Stomach (tissue), 9 donors: ENCODE results near the gene ITPR2. TPM values are rescaled to one million over a fixed set of nuclear protein-coding genes. Genes with fewer than 3 reads are reported as not detected.
"Not testable (repeated sequence)": the region's sequence is repeated elsewhere in the genome, so short reads cannot be mapped to it uniquely, and the experiment has no call there.

Experiments used
- DNase-seq, 2 donors: peaks; one replicate each; pipeline versions ENCODE4 v3.0.0 to v3.0.0-alpha.2; 2013 to 2019
- H3K27ac ChIP-seq, 5 donors: fragments of 200-600 bp in 4 of 5; sonication (generic) in 4 of 5; one replicate each; pipeline ENCODE4 v1.5.1; 2013 to 2019; ENCODE audit warnings: mild to moderate bottlenecking in 1 of 5, moderate library complexity in 1 of 5
- H3K27me3 ChIP-seq, 3 donors: fragments of 200-600 bp; sonication (generic); one replicate each; pipeline ENCODE4 v1.5.1; 2017 to 2019; ENCODE audit warnings: mixed run types in 1 of 3
- H3K36me3 ChIP-seq, 4 donors: fragments of 200-600 bp; sonication (generic); 1 replicate in 3 of 4; 2 replicates in 1 of 4; pipeline ENCODE4 v1.5.1; 2016 to 2019
- H3K4me1 ChIP-seq, 4 donors: fragments of 200-600 bp; sonication (generic); one replicate each; pipeline ENCODE4 v1.5.1; 2016 to 2019
- H3K4me3 ChIP-seq, 4 donors: fragments of 200-600 bp; sonication (generic) in 3 of 4; one replicate each; pipeline ENCODE4 v1.5.1; 2016 to 2019; ENCODE audit warnings: mild to moderate bottlenecking in 1 of 4
- H3K9me3 ChIP-seq, 4 donors: fragments of 200-600 bp; sonication (generic); one replicate each; pipeline ENCODE4 v1.5.1; 2016 to 2019
- EP300 ChIP-seq: sonication (generic); formaldehyde crosslinking; IDR thresholded peaks from one replicate; pipeline ENCODE4 v1.6.1; 2017; ENCODE audit warnings: antibody characterized with exemption
- POLR2A ChIP-seq, 4 donors: fragments of 450-650 bp; IDR thresholded peaks; one replicate each; pipeline ENCODE4 v1.6.1; 2016; ENCODE audit warnings: antibody characterized with exemption in 4 of 4, control low read depth in 2 of 4, mild to moderate bottlenecking in 1 of 4, moderate library complexity in 1 of 4
- POLR2AphosphoS5 ChIP-seq, 3 donors: sonication (generic); formaldehyde crosslinking; IDR thresholded peaks; one replicate each; pipeline ENCODE4 v1.6.1; 2016; ENCODE audit warnings: antibody characterized with exemption in 3 of 3
- WGBS, 5 donors: extraction: QIAGEN DNeasy Blood & Tissue Kit in 3 of 5; methylation state at CpG; one replicate each; pipeline versions ENCODE4 v1.1.5 to v1.1.7; 2013 to 2018; 5-methylcytosine and 5-hydroxymethylcytosine counted together
- intact Hi-C: fragments of 100-400 bp; cut with DNase I; formaldehyde crosslinking; loops from one replicate; pipeline ENCODE4 v1.15.1; 2023; ENCODE audit warnings: low total_unique reads
- polyA plus RNA-seq, 3 donors: library from polyadenylated mRNA; stranded (reverse); fragments of 200-250 nt; gene quantifications; one replicate each; pipeline ENCODE4 v1.2.3, GENCODE V29; 2013
- total RNA-seq, 5 donors: library from RNA; depleted of rRNA; stranded (reverse); fragments of >200 nt; gene quantifications; one replicate each; pipeline versions ENCODE4 v1.1.0 to v1.2.3, GENCODE V29; 2014 to 2016
- TF ChIP-seq, protein P1 (sequence below), 7 experiments: fragments of 450-650 bp in 4 of 7; fragments of 200-600 bp in 3 of 7; sonication (generic) in 3 of 7; IDR thresholded peaks; one replicate each; pipeline ENCODE4 v1.5.1; 2016 to 2019; ENCODE audit warnings: antibody characterized with exemption in 7 of 7, control low read depth in 2 of 7, mild to moderate bottlenecking in 1 of 7
- donor health status: healthy with polysubstance abuse.
- donor health status: Bipolar disorder and iron deficiency.
- donor health status: healthy.

The ITPR2 gene
- total and polyA plus RNA-seq, 8 donors: 1.4 to 172 (median 23.4) TPM

DNA sequence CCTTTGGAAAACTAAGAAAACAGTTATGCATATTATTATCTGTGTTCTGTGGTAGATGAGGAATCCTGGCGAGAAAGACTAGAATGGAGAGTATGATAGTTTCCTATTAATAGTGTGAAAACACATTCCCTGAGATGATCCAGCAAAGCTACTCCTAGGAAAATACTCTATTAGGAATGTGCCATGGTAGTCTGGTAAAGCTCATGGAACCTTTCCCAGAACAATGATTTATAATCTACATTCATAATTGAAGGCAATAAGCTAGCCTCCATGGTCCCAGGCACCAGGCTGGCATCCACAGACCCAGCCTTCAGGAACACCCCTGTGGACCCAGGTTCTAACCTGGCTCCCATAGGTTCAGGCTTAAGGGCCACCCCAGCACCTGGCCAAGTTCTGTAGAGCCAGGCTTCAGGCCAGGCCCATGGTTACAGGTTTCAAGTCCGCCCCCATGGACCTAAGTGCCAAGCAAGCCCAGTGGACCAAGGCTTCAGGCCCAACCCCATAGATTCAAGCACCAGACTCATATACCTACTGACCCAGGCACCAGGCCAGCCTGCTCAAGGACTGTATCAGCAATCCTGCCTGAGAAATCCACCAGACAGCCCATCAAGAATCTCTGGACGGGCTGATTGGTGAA, 72.2 kb downstream of the ITPR2 start:
- TF ChIP-seq, protein P1, sequence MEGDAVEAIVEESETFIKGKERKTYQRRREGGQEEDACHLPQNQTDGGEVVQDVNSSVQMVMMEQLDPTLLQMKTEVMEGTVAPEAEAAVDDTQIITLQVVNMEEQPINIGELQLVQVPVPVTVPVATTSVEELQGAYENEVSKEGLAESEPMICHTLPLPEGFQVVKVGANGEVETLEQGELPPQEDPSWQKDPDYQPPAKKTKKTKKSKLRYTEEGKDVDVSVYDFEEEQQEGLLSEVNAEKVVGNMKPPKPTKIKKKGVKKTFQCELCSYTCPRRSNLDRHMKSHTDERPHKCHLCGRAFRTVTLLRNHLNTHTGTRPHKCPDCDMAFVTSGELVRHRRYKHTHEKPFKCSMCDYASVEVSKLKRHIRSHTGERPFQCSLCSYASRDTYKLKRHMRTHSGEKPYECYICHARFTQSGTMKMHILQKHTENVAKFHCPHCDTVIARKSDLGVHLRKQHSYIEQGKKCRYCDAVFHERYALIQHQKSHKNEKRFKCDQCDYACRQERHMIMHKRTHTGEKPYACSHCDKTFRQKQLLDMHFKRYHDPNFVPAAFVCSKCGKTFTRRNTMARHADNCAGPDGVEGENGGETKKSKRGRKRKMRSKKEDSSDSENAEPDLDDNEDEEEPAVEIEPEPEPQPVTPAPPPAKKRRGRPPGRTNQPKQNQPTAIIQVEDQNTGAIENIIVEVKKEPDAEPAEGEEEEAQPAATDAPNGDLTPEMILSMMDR (IDR thresholded peaks at IDR 0.05): no peak
- TF ChIP-seq POLR2A (IDR thresholded peaks at IDR 0.05) (no peak), POLR2AphosphoS5 (IDR thresholded peaks at IDR 0.05) (no peak), EP300 (no peak)
- H3K27me3 ChIP-seq: no peaks in the 10 kb centered on the region
- intact Hi-C loops: no loop called here
- H3K4me1 ChIP-seq: peaks cover 0 to 3% (median 0%) of the 10 kb centered on the region in 4 donors
- no peak overlapping the region for H3K4me3 ChIP-seq
- no peak for DNase-seq
- WGBS, 5 donors: 90 to 98% (median 95%) methylated on average over 2 to 3 of the region's 3 CpGs
- H3K36me3 ChIP-seq: no peaks in the 10 kb centered on the region
- H3K27ac ChIP-seq: no peak overlapping the region
- H3K9me3 ChIP-seq: peaks cover 0 to 24% (median 8%) of the 10 kb centered on the region in 4 donors

GRCh38 chr12:26755362-26755761, 77.6 kb downstream of the ITPR2 start:
- H3K27me3 ChIP-seq, H3K9me3 ChIP-seq, DNase-seq, H3K4me1 ChIP-seq, H3K4me3 ChIP-seq, intact Hi-C loops, H3K27ac ChIP-seq, H3K36me3 ChIP-seq: not testable (repeated sequence)
- WGBS, 5 donors: 94 to 97% (median 96%) methylated on average over 3 of the region's 3 CpGs

- TF ChIP-seq EP300 (no peak), POLR2AphosphoS5 (IDR thresholded peaks at IDR 0.05) (no peak), POLR2A (IDR thresholded peaks at IDR 0.05) (no peak)
- TF ChIP-seq, protein P1 (IDR thresholded peaks at IDR 0.05): no peak
- WGBS, 5 donors: 94 to 97% (median 95%) methylated on average over 3 of the region's 3 CpGs
- no peak overlapping the region for H3K27ac ChIP-seq
- H3K27me3 ChIP-seq: no peaks in the 10 kb centered on the region
- no peak overlapping the region for H3K4me3 ChIP-seq
- DNase-seq: no peak
- H3K9me3 ChIP-seq: peaks cover 0 to 8% (median 0%) of the 10 kb centered on the region in 4 donors
- H3K4me1 ChIP-seq: peaks cover 0 to 12% (median 0%) of the 10 kb centered on the region in 4 donors
- intact Hi-C loops: no loop called here
- no peaks in the 10 kb centered on the region for H3K36me3 ChIP-seq
These were observed 78.8 kb downstream of the ITPR2 start for GRCh38 chr12:26754148-26754547.

DNA sequence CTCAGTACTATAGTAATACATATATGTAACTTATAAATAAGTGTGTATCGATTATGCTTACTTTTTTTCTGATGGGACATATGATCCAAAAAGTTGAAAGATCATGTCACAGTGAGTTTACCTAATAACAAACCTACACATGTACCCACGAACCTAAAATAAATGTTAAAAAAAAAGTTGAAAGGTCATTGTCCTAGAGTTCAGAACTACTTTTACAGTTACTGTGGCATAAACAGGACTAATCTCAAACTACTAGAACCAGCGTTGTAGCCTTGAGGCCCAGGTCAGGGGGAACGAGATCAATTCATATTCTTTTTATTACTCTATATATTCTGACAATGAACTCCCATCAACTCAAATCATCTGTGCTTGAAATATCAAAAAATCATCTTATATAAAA, 81.8 kb downstream of the ITPR2 start:
- TF ChIP-seq POLR2A (IDR thresholded peaks at IDR 0.05) (no peak), EP300 (no peak), POLR2AphosphoS5 (IDR thresholded peaks at IDR 0.05) (no peak)
- TF ChIP-seq, protein P1 (IDR thresholded peaks at IDR 0.05): no peak
- peaks cover 0 to 8% (median 0%) of the 10 kb centered on the region in 4 donors for H3K9me3 ChIP-seq
- WGBS, 5 donors: 81 to 88% (median 87%) methylated on average over 4 of the region's 4 CpGs
- peaks cover 0 to 26% (median 4%) of the 10 kb centered on the region in 4 donors for H3K4me1 ChIP-seq
- H3K4me3 ChIP-seq: no peak overlapping the region
- intact Hi-C loops: no loop called here
- H3K27me3 ChIP-seq: no peaks in the 10 kb centered on the region
- no peaks in the 10 kb centered on the region for H3K36me3 ChIP-seq
- DNase-seq: no peak
- no peak overlapping the region for H3K27ac ChIP-seq

DNA sequence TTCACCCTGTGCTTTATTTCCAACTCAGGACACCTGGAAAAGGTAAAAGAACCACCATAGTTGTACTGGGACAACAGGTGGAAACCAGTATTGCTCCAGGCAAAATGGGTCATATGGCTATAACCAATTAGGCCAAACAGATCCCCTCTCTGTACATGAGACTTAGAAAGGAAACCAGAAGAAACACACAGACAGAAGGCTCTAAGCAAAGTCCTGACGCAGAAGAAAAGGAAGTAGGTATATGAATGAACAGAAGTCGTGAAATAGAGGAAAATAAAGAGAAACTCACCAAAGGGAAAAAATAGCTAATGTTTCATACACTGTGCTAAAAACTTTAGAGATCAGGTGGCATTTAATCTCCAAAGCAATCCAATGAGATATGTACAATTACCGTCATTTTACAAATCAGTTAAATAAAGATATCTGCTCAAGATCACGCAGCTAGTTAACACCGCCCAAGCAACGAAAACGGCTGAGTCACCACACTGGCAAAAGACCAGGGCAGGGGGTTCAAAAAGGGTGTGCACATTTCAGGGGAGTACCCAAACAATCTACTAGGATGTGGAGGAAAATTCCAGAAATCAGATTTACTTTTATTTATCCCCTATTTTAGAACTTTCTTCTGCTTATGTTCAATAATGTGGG, 82.3 kb downstream of the ITPR2 start:
- Histone ChIP-seq H3K36me3 (no peaks in the 10 kb centered on the region), H3K9me3 (peaks cover 0 to 7% (median 0%) of the 10 kb centered on the region in 4 donors), H3K27ac (no peak overlapping the region), H3K27me3 (no peaks in the 10 kb centered on the region), H3K4me3 (no peak overlapping the region), H3K4me1 (peaks cover 0 to 26% (median 4%) of the 10 kb centered on the region in 4 donors)
- TF ChIP-seq POLR2A (IDR thresholded peaks at IDR 0.05) (no peak), POLR2AphosphoS5 (IDR thresholded peaks at IDR 0.05) (no peak), EP300 (no peak)
- TF ChIP-seq, protein P1 (IDR thresholded peaks at IDR 0.05): no peak
- 71 to 85% (median 76%) methylated on average over 7 of the region's 7 CpGs for WGBS, 5 donors
- DNase-seq: no peak
- intact Hi-C loops: no loop called here
